ENCODE data around the gene NEGR1. TPM values are rescaled to one million over a fixed set of nuclear protein-coding genes. Genes with fewer than 3 reads are reported as not detected.

The NEGR1 gene
- total RNA-seq, 2 experiments from 2014 or later: not detected

DNA sequence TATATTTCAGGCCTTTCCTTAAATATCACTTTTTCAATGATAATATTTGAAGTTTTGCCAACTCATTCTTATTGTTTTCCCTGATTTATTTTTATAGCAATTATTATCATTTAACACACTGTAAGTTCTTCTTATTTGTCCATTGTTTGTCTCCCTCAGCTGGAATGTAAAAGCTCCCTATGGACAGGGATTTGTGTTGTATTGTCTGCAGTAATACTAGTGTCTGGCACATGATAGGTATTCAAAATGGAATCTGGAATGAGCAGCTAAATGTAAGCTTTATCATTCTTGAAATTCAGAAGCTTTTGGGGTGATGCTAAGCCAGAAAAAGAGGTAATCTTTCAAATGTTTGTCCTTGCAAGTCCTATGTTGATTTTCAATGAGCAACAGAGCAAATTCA, 112.1 kb downstream of the NEGR1 start:
- POLR2A ChIA-PET: no interaction called here
- Histone ChIP-seq H3K9me3 (ENCODE audit: low read length) (no peaks in the 10 kb centered on the region), H3K36me3 (ENCODE audit: insufficient read depth, low read length) (no peaks in the 10 kb centered on the region), H2AFZ (ENCODE audit: low read length) (no peak overlapping the region), H3K4me3 (ENCODE audit: low read depth, low read length, poor library complexity, severe bottlenecking) (no peak overlapping the region), H3K9me2 (ENCODE audit: insufficient read depth, low read length) (no peaks in the 10 kb centered on the region), H3K4me2 (ENCODE audit: low read length) (no peak overlapping the region), H3K27ac (ENCODE audit: low read depth, low read length, poor library complexity, severe bottlenecking) (no peak overlapping the region), H3K4me1 (ENCODE audit: insufficient read depth, low read length, poor library complexity, severe bottlenecking) (no peaks in the 10 kb centered on the region), H3K79me2 (ENCODE audit: insufficient read depth, low read depth, low read length) (no peaks in the 10 kb centered on the region), H4K20me1 (ENCODE audit: insufficient read depth, low read length) (no peaks in the 10 kb centered on the region)
- CTCF ChIA-PET (ENCODE audit: unreplicated experiment): no interaction called here
- intact Hi-C loops (cut with micrococcal nuclease; ENCODE audit: unreplicated experiment): no loop called here
- no peak for TF ChIP-seq EZH2phosphoT487 (IDR thresholded peaks at IDR 0.05; ENCODE audit: borderline replicate concordance, low read depth, low read length)
- TF ChIP-seq, protein P1, sequence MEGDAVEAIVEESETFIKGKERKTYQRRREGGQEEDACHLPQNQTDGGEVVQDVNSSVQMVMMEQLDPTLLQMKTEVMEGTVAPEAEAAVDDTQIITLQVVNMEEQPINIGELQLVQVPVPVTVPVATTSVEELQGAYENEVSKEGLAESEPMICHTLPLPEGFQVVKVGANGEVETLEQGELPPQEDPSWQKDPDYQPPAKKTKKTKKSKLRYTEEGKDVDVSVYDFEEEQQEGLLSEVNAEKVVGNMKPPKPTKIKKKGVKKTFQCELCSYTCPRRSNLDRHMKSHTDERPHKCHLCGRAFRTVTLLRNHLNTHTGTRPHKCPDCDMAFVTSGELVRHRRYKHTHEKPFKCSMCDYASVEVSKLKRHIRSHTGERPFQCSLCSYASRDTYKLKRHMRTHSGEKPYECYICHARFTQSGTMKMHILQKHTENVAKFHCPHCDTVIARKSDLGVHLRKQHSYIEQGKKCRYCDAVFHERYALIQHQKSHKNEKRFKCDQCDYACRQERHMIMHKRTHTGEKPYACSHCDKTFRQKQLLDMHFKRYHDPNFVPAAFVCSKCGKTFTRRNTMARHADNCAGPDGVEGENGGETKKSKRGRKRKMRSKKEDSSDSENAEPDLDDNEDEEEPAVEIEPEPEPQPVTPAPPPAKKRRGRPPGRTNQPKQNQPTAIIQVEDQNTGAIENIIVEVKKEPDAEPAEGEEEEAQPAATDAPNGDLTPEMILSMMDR (conservative IDR thresholded peaks at IDR 0.05; ENCODE audit: low read length): no peak
- no peak for DNase-seq (ENCODE audit: low spot score)
- no TSS peak for BruUV-seq (replicated peaks)

DNA sequence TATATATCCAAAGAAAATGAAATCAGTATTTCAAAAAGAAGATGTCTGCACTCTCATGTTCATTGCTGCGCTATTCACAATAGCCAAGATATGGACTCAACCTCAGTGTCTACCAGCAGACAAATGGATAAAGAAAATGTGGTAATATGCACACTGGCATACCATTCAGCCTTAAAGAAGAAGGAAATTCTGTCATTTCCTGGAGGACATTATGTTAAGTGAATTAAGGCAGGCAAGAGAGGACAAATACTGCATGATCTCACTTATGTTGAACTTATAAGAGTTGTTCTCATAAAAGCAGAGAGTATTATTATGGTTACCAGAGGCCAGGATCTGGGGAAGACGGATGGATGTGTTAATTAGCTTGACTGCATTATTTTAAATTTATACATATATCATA, 115.9 kb downstream of the NEGR1 start:
- no peak overlapping the region for H3K4me3 ChIP-seq (ENCODE audit: low read depth, low read length, poor library complexity, severe bottlenecking)
- H3K9me2 ChIP-seq (ENCODE audit: insufficient read depth, low read length): no peaks in the 10 kb centered on the region
- intact Hi-C loops (cut with micrococcal nuclease; ENCODE audit: unreplicated experiment): no loop called here
- TF ChIP-seq, protein P1 (conservative IDR thresholded peaks at IDR 0.05; ENCODE audit: low read length): no peak
- no peak for TF ChIP-seq EZH2phosphoT487 (IDR thresholded peaks at IDR 0.05; ENCODE audit: borderline replicate concordance, low read depth, low read length)
- no peaks in the 10 kb centered on the region for H3K4me1 ChIP-seq (ENCODE audit: insufficient read depth, low read length, poor library complexity, severe bottlenecking)
- no peaks in the 10 kb centered on the region for H3K79me2 ChIP-seq (ENCODE audit: insufficient read depth, low read depth, low read length)
- POLR2A ChIA-PET: interaction anchor here (0.8 kb wide), 1 partner anchor 8 kb away, joined by 3 read pairs; no protein-coding TSS in a partner anchor
- DNase-seq (ENCODE audit: low spot score): no peak
- no peak overlapping the region for H3K27ac ChIP-seq (ENCODE audit: low read depth, low read length, poor library complexity, severe bottlenecking)
- no peaks in the 10 kb centered on the region for H3K9me3 ChIP-seq (ENCODE audit: low read length)
- H3K36me3 ChIP-seq (ENCODE audit: insufficient read depth, low read length): no peaks in the 10 kb centered on the region
- BruUV-seq (replicated peaks): no TSS peak
- no peak overlapping the region for H2AFZ ChIP-seq (ENCODE audit: low read length)
- CTCF ChIA-PET (ENCODE audit: unreplicated experiment): no interaction called here
- H3K4me2 ChIP-seq (ENCODE audit: low read length): no peak overlapping the region
- no peaks in the 10 kb centered on the region for H4K20me1 ChIP-seq (ENCODE audit: insufficient read depth, low read length)

DNA sequence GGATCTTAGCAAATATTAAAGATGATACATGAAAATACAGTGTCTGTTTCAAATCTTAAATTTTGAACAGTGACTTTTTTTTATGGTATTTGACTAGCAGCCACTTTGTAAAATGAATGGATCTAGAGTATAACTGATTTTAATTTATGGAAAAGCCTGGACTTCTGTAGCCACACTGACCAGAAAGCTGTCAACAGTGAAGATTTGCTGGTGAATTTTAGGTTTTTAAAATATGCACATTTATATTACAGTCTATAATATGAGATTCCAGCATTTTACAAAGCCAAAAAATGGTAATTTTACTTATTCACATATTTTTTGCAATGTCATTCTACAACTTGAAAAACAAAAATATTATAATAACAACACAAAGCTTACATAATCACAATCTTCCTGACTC, 131.8 kb downstream of the NEGR1 start:
- BruUV-seq (replicated peaks): no TSS peak
- H3K36me3 ChIP-seq (ENCODE audit: insufficient read depth, low read length): no peaks in the 10 kb centered on the region
- no peak overlapping the region for H2AFZ ChIP-seq (ENCODE audit: low read length)
- CTCF ChIA-PET (ENCODE audit: unreplicated experiment): no interaction called here
- H3K9me2 ChIP-seq (ENCODE audit: insufficient read depth, low read length): no peaks in the 10 kb centered on the region
- no peak overlapping the region for H3K4me2 ChIP-seq (ENCODE audit: low read length)
- no peaks in the 10 kb centered on the region for H3K4me1 ChIP-seq (ENCODE audit: insufficient read depth, low read length, poor library complexity, severe bottlenecking)
- POLR2A ChIA-PET: no interaction called here
- intact Hi-C loops (cut with micrococcal nuclease; ENCODE audit: unreplicated experiment): no loop called here
- H3K4me3 ChIP-seq (ENCODE audit: low read depth, low read length, poor library complexity, severe bottlenecking): no peak overlapping the region
- H3K9me3 ChIP-seq (ENCODE audit: low read length): no peaks in the 10 kb centered on the region
- H3K27ac ChIP-seq (ENCODE audit: low read depth, low read length, poor library complexity, severe bottlenecking): no peak overlapping the region
- no peak for TF ChIP-seq EZH2phosphoT487 (IDR thresholded peaks at IDR 0.05; ENCODE audit: borderline replicate concordance, low read depth, low read length)
- TF ChIP-seq, protein P1 (conservative IDR thresholded peaks at IDR 0.05; ENCODE audit: low read length): no peak
- DNase-seq (ENCODE audit: low spot score): no peak
- no peaks in the 10 kb centered on the region for H4K20me1 ChIP-seq (ENCODE audit: insufficient read depth, low read length)
- H3K79me2 ChIP-seq (ENCODE audit: insufficient read depth, low read depth, low read length): no peaks in the 10 kb centered on the region

All from OCI-LY7 (cell line).